SU-DHL-6 (cell line): ENCODE data around the gene HECTD4.

ENCODE experiments used
- H2AFZ ChIP-seq: fragments of 200-600 bp; sonication (generic); 2 replicates; pipeline ENCODE4 v1.6.1; 2014; ENCODE audit warnings: low read depth, mild to moderate bottlenecking, moderate library complexity, mixed read lengths, antibody characterized with exemption, low read length; ENCODE audit not compliant: severe bottlenecking
- H3F3A ChIP-seq: fragments of 200-600 bp; shearing (Covaris generic); 2 replicates; pipeline ENCODE4 v1.6.0; 2016; ENCODE audit warnings: antibody characterized with exemption, mild to moderate bottlenecking; ENCODE audit not compliant: insufficient read depth
- H3K27ac ChIP-seq: fragments of 200-600 bp; sonication (generic); 2 replicates; pipeline ENCODE4 v1.5.1; 2016; ENCODE audit warnings: low read depth, mild to moderate bottlenecking, low read length, moderate library complexity, mixed read lengths
- H3K27me3 ChIP-seq: fragments of 200-600 bp; sonication (generic), shearing (Covaris generic); 2 replicates; pipeline ENCODE4 v1.6.0; 2014; ENCODE audit warnings: mild to moderate bottlenecking, low read length
- H3K36me3 ChIP-seq: fragments of 200-600 bp; sonication (generic); 2 replicates; pipeline ENCODE4 v1.6.1; 2014; ENCODE audit warnings: mild to moderate bottlenecking, low read length, mixed read lengths
- H3K4me2 ChIP-seq: fragments of 300-600, 200-600 bp; shearing (Covaris generic), sonication (generic); 2 replicates; pipeline ENCODE4 v1.6.0; 2014; ENCODE audit warnings: low read length, low read depth, mild to moderate bottlenecking; ENCODE audit not compliant: poor library complexity, severe bottlenecking
- H3K4me3 ChIP-seq: fragments of 200-600 bp; sonication (generic); 2 replicates; pipeline ENCODE4 v1.5.1; 2014; ENCODE audit warnings: antibody characterized with exemption, low read length, mild to moderate bottlenecking, mixed read lengths; ENCODE audit not compliant: insufficient read depth, poor library complexity, severe bottlenecking
- H3K79me2 ChIP-seq: fragments of 200-600 bp; sonication (generic); 2 replicates; pipeline ENCODE4 v1.6.1; 2014; ENCODE audit warnings: mild to moderate bottlenecking, low read length, moderate library complexity; ENCODE audit not compliant: insufficient read depth
- H3K9ac ChIP-seq: fragments of 200-600 bp; sonication (generic); 2 replicates; pipeline ENCODE4 v1.7.0; 2014; ENCODE audit warnings: mild to moderate bottlenecking, low read length
- H3K9me2 ChIP-seq: fragments of 200-600 bp; sonication (generic); replicated peaks from 2 replicates; pipeline ENCODE4 v1.6.1; 2014; ENCODE audit warnings: low read length; ENCODE audit not compliant: insufficient read depth
- H3K9me3 ChIP-seq: fragments of 200-600 bp; sonication (generic); 2 replicates; pipeline ENCODE4 v1.6.1; 2014; ENCODE audit warnings: low read length, mixed read lengths; ENCODE audit not compliant: insufficient read depth
- H4K20me1 ChIP-seq: fragments of 200-600 bp; sonication (generic); 2 replicates; pipeline ENCODE4 v1.6.1; 2014; ENCODE audit warnings: low read depth, mild to moderate bottlenecking, antibody characterized with exemption, low read length, moderate library complexity, mixed read lengths
- EZH2phosphoT487 ChIP-seq: fragments of 200-600 bp; sonication (generic), shearing (Covaris generic); conservative IDR thresholded peaks from 2 replicates; pipeline ENCODE4 v1.6.1; 2018; ENCODE audit warnings: mild to moderate bottlenecking, antibody characterized with exemption, low read length, moderate library complexity, mixed read lengths
- TF ChIP-seq, protein P1 (sequence below): fragments of 200-600 bp; sonication (generic); IDR thresholded peaks from one replicate; pipeline ENCODE4 v1.5.1; 2017; ENCODE audit warnings: antibody characterized with exemption, mild to moderate bottlenecking, low read length, moderate library complexity; ENCODE audit not compliant: insufficient read depth, poor library complexity, severe bottlenecking

HECTD4 gene

DNA sequence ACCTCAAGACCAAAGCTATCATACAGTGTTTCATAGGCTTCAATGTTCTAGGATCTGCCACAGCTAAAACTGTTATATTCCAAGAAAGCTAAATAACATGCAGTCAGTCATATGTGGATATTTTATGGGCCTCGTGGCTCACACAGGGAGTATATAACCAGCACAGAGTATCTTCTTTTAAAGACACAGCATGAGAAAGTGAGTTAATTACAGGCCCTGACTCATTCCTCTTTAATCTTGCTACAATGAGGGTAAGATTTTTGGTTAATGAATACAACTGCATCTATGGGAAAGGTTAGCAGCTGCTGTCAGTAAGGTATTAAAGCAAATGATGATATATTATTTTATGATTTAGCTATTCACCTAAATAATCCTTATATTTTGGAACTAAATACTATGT is 145.8 kb downstream of the HECTD4 start:
- no peaks in the 10 kb centered on the region for H3K27me3 ChIP-seq
- H3K9ac ChIP-seq, result no peak overlapping the region
- no peak overlapping the region for H3K27ac ChIP-seq
- no peaks in the 10 kb centered on the region for H3K9me3 ChIP-seq
- no peaks in the 10 kb centered on the region for H3K79me2 ChIP-seq
- no peak for TF ChIP-seq EZH2phosphoT487
- TF ChIP-seq, protein P1, sequence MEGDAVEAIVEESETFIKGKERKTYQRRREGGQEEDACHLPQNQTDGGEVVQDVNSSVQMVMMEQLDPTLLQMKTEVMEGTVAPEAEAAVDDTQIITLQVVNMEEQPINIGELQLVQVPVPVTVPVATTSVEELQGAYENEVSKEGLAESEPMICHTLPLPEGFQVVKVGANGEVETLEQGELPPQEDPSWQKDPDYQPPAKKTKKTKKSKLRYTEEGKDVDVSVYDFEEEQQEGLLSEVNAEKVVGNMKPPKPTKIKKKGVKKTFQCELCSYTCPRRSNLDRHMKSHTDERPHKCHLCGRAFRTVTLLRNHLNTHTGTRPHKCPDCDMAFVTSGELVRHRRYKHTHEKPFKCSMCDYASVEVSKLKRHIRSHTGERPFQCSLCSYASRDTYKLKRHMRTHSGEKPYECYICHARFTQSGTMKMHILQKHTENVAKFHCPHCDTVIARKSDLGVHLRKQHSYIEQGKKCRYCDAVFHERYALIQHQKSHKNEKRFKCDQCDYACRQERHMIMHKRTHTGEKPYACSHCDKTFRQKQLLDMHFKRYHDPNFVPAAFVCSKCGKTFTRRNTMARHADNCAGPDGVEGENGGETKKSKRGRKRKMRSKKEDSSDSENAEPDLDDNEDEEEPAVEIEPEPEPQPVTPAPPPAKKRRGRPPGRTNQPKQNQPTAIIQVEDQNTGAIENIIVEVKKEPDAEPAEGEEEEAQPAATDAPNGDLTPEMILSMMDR, result no peak
- H4K20me1 ChIP-seq, result no peaks in the 10 kb centered on the region
- no peaks in the 10 kb centered on the region for H3F3A ChIP-seq
- H3K4me3 ChIP-seq, result no peak overlapping the region
- H2AFZ ChIP-seq, result no peak overlapping the region
- no peak overlapping the region for H3K4me2 ChIP-seq
- 0 out of 2 replicates have a peak, but pooled peaks cover 5% of the 10 kb centered on the region for H3K36me3 ChIP-seq
- H3K9me2 ChIP-seq, result no peaks in the 10 kb centered on the region

DNA sequence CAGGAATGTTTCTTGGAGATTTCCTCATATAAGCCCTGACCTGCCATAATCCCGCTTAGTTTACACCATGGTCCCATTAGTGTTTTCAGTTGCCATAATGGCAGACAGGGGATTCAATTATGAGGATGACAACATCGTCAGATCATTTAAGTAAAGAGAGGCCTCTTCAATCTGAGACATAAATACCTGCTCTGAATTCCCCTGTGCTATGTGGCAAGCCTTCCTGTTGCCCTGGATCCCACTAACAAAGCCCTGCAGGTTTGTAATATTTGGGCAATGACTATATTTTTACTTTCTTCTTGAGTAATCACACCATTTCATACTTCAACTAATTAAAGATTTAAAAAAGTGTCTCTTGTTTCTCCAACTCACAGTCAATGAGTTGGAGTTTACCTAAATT is 147.9 kb downstream of the HECTD4 start:
- Histone ChIP-seq H3K9me2 (no peaks in the 10 kb centered on the region), H3F3A (no peaks in the 10 kb centered on the region), H3K27me3 (no peaks in the 10 kb centered on the region), H3K27ac (no peak overlapping the region), H3K36me3 (0 out of 2 replicates have a peak, but pooled peaks cover 3% of the 10 kb centered on the region), H3K79me2 (no peaks in the 10 kb centered on the region), H4K20me1 (no peaks in the 10 kb centered on the region), H3K9ac (no peak overlapping the region), H3K4me2 (no peak overlapping the region), H2AFZ (no peak overlapping the region), H3K4me3 (no peak overlapping the region), H3K9me3 (no peaks in the 10 kb centered on the region)
- TF ChIP-seq, protein P1, result no peak
- no peak for TF ChIP-seq EZH2phosphoT487

DNA sequence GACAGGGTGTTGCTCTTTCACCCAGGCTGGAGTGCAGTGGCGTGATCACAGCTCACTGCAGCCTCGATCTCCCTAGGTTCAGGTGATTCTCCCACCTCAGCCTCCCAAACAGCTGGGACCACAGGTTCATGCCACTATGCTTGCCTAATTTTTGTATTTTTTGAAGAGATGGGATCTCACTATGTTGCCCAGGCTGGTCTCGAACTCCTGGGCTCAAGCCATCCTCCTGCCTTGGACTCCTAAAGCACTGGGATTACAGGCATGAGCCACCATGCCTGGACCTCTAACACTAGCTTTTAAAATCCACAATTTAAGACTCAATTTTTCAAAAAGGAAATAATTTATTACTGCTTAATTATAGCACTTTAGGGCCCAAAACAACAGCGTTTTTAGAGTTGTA is 149.0 kb downstream of the HECTD4 start:
- H3K79me2 ChIP-seq, result no peaks in the 10 kb centered on the region
- no peak overlapping the region for H3K4me2 ChIP-seq
- no peak for TF ChIP-seq EZH2phosphoT487
- TF ChIP-seq, protein P1, result no peak
- no peaks in the 10 kb centered on the region for H3K9me2 ChIP-seq
- no peaks in the 10 kb centered on the region for H3K9me3 ChIP-seq
- H3K4me3 ChIP-seq, result no peak overlapping the region
- H3K9ac ChIP-seq, result no peak overlapping the region
- peaks cover 2% of the 10 kb centered on the region; the same call in 1 of the 2 replicates for H3K36me3 ChIP-seq
- H3K27me3 ChIP-seq, result no peaks in the 10 kb centered on the region
- H2AFZ ChIP-seq, result no peak overlapping the region
- no peaks in the 10 kb centered on the region for H3F3A ChIP-seq
- H4K20me1 ChIP-seq, result no peaks in the 10 kb centered on the region
- no peak overlapping the region for H3K27ac ChIP-seq
